Fibroblast of lung (primary cell): ENCODE data around the gene CPN2.

Experiments
- CTCF ChIP-seq, 2 donors: IDR thresholded peaks in 1 of 2; conservative IDR thresholded peaks in 1 of 2; 1 replicate in 1 of 2; 2 replicates in 1 of 2; pipeline ENCODE4 v1.5.1; 2011 to 2012; ENCODE audit warnings: low read length in 2 of 2, control low read depth in 1 of 2, inconsistent platforms in 1 of 2, low read depth in 1 of 2, mild to moderate bottlenecking in 1 of 2
- EZH2 ChIP-seq: IDR thresholded peaks from 2 replicates; pipeline ENCODE4 v1.5.1; 2012; ENCODE audit warnings: low read length, control low read depth, mild to moderate bottlenecking; ENCODE audit errors: missing control alignments

GRCh38 chr3:194300382-194300758 lies 50.8 kb downstream of the CPN2 start:
- TF ChIP-seq CTCF (conservative IDR thresholded peaks at IDR 0.05 in 1 of 2, IDR thresholded peaks at IDR 0.05 in 1 of 2; ENCODE audit: low read depth in 1 of 2, low read length in 2 of 2) (peak in 1 of 2 donors; percentile 29), EZH2 (no peak)
